ENCODE measurements around the gene EFNA1. TPM values are rescaled to one million over a fixed set of nuclear protein-coding genes. Genes with fewer than 3 reads are reported as not detected.

The EFNA1 gene
- total and polyA plus RNA-seq, 2 of the 13 experiments (the other 11 are each of a cell fraction or from before 2014, with no cell fraction given) = 81.8 to 874 TPM

- TF ChIP-seq EP300 (IDR thresholded peaks at IDR 0.05; ENCODE audit: low read depth in 2 of 2, low read length in 2 of 2) (no peak), EP300 (CRISPR knock-in tag; IDR thresholded peaks at IDR 0.05; ENCODE audit: borderline replicate concordance) (no peak; the same call in 1 of the 2 replicates), HBP1 (CRISPR knock-in tag; IDR thresholded peaks at IDR 0.05; ENCODE audit: low read depth) (no peak), ZNF543 (CRISPR knock-in tag; IDR thresholded peaks at IDR 0.05) (no peak; the same call in 1 of the 2 replicates), NBN (conservative IDR thresholded peaks at IDR 0.05) (no peak), ZNF563 (CRISPR knock-in tag; IDR thresholded peaks at IDR 0.05) (0 out of 2 replicates have a peak, but pooled peaks have one; percentile 36), ZNF253 (CRISPR knock-in tag; IDR thresholded peaks at IDR 0.05; ENCODE audit: borderline replicate concordance) (no peak), ZMAT3 (CRISPR knock-in tag; conservative IDR thresholded peaks at IDR 0.05) (peak; percentile 61; the same call in 1 of the 2 replicates), ZNF235 (CRISPR knock-in tag; IDR thresholded peaks at IDR 0.05; ENCODE audit: borderline replicate concordance) (no peak), ZNF713 (CRISPR knock-in tag; IDR thresholded peaks at IDR 0.05) (0 out of 2 replicates have a peak, but pooled peaks have one; percentile 31), PATZ1 (CRISPR knock-in tag; IDR thresholded peaks at IDR 0.05) (peak; percentile 63), KDM3A (CRISPR knock-in tag; IDR thresholded peaks at IDR 0.05; ENCODE audit: low read depth) (peak; percentile 87), CERS6 (CRISPR knock-in tag; IDR thresholded peaks at IDR 0.05) (no peak), ARID2 (CRISPR knock-in tag; IDR thresholded peaks at IDR 0.05; ENCODE audit: borderline replicate concordance) (no peak), MTF1 (CRISPR knock-in tag; IDR thresholded peaks at IDR 0.05) (no peak), ZNF746 (CRISPR knock-in tag; IDR thresholded peaks at IDR 0.05) (peak; percentile 27), GLI4 (CRISPR knock-in tag; IDR thresholded peaks at IDR 0.05; ENCODE audit: borderline replicate concordance) (no peak), MXI1 (IDR thresholded peaks at IDR 0.05; ENCODE audit: borderline replicate concordance, low read depth, low read length) (peak; percentile 53; the same call in 1 of the 3 replicates), ZNF530 (CRISPR knock-in tag; IDR thresholded peaks at IDR 0.05; ENCODE audit: low read depth) (no peak), ZSCAN29 (CRISPR knock-in tag; conservative IDR thresholded peaks at IDR 0.05) (peak; percentile 98), RARA (CRISPR knock-in tag; IDR thresholded peaks at IDR 0.05) (0 out of 2 replicates have a peak, but pooled peaks have one; percentile 15), ZC3H13 (CRISPR knock-in tag; IDR thresholded peaks at IDR 0.05) (peak; percentile 90; the same call in 1 of the 2 replicates), RCOR2 (CRISPR knock-in tag; IDR thresholded peaks at IDR 0.05) (peak; percentile 34; the same call in 1 of the 2 replicates)
- TF ChIP-seq, protein P1, sequence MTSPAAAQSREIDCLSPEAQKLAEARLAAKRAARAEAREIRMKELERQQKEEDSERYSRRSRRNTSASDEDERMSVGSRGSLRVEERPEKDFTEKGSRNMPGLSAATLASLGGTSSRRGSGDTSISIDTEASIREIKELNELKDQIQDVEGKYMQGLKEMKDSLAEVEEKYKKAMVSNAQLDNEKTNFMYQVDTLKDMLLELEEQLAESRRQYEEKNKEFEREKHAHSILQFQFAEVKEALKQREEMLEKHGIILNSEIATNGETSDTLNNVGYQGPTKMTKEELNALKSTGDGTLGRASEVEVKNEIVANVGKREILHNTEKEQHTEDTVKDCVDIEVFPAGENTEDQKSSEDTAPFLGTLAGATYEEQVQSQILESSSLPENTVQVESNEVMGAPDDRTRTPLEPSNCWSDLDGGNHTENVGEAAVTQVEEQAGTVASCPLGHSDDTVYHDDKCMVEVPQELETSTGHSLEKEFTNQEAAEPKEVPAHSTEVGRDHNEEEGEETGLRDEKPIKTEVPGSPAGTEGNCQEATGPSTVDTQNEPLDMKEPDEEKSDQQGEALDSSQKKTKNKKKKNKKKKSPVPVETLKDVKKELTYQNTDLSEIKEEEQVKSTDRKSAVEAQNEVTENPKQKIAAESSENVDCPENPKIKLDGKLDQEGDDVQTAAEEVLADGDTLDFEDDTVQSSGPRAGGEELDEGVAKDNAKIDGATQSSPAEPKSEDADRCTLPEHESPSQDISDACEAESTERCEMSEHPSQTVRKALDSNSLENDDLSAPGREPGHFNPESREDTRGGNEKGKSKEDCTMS (CRISPR knock-in tag; conservative IDR thresholded peaks at IDR 0.05) = no peak
Measured at GRCh38 chr1:155084722-155085503, 42.8 kb upstream of the EFNA1 start (continued).

Data from HepG2 (cell line).